HepG2 (cell line): ENCODE results near the gene SLC28A1. TPM values are rescaled to one million over a fixed set of nuclear protein-coding genes. Genes with fewer than 3 reads are reported as not detected.

ENCODE experiments used
- ATAC-seq: fragments of 200-7000 bp; cut with Tn5 transposase; 3 replicates; pipeline ENCODE4 v1.9.1; 2020; ENCODE audit warnings: mild to moderate bottlenecking, moderate library complexity
- BruUV-seq: library from RNA; stranded (reverse); fragments of 400-500 nt; replicated peaks from 2 replicates; lab custom pipeline; 2021; lab: Mats Ljungman, UMichigan
- CTCF ChIA-PET: fragments of 300-600 bp; formaldehyde crosslinking; extraction: SDS; loops from one replicate; lab custom pipeline; 2021; ENCODE audit warnings: low total read pairs, inconsistent platforms, low intra/inter-chr PET ratio; lab: Yijun Ruan, JAX
- POLR2A ChIA-PET: fragments of 350-600 bp; sonication (Branson Sonifier 250); formaldehyde crosslinking; loops from one replicate; lab custom pipeline; 2020; ENCODE audit warnings: antibody characterized with exemption, inconsistent platforms; lab: Yijun Ruan, JAX
- DNase-seq: peaks from one replicate; pipeline ENCODE4 v3.0.0-alpha.2; 2015; ENCODE audit warnings: low spot score
- FAIRE-seq: peaks from 3 replicates; lab custom pipeline; 2011; peaks lifted over from hg19 to GRCh38; lab: Jason Lieb, UNC
- H2AFZ ChIP-seq: one replicate; pipeline ENCODE4 v1.6.1; 2011; ENCODE audit warnings: low read length, inconsistent platforms
- H3K27ac ChIP-seq: fragments of 300-600 bp; 3 replicates; pipeline ENCODE4 v1.8.0; 2011; ENCODE audit warnings: mixed run types, mild to moderate bottlenecking, mixed read lengths, low read length, inconsistent platforms; ENCODE audit not compliant: insufficient read depth; ENCODE audit errors: extremely low read length
- H3K27me3 ChIP-seq, 2 experiments: fragments of 200-600 bp in 1 of 2; 2 replicates in 1 of 2; 3 replicates in 1 of 2; pipeline versions ENCODE4 v1.6.0 to v1.8.0; 2011; ENCODE audit warnings: low read length in 2 of 2, mild to moderate bottlenecking in 2 of 2, moderate library complexity in 2 of 2, inconsistent platforms in 1 of 2; ENCODE audit not compliant: insufficient read depth in 2 of 2, control insufficient read depth in 1 of 2
- H3K36me3 ChIP-seq, 2 experiments: fragments of 200-600 bp in 1 of 2; replicated peaks in 1 of 2; 2 replicates in 1 of 2; 3 replicates in 1 of 2; pipeline versions ENCODE4 v1.5.1 to v1.8.0; 2011; ENCODE audit warnings: low read length in 2 of 2, inconsistent platforms in 1 of 2; ENCODE audit not compliant: insufficient read depth in 2 of 2, control insufficient read depth in 1 of 2
- H3K4me1 ChIP-seq: 2 replicates; pipeline ENCODE4 v1.5.1; 2012; ENCODE audit warnings: low read length, inconsistent platforms; ENCODE audit not compliant: insufficient read depth
- H3K4me2 ChIP-seq: 2 replicates; pipeline ENCODE4 v1.6.0; 2011; ENCODE audit warnings: low read depth, low read length, inconsistent platforms
- H3K4me3 ChIP-seq, 3 experiments: fragments of 200-600 bp in 1 of 3; sonication (generic), shearing (Covaris generic) in 1 of 3; replicated peaks in 1 of 3; 2 replicates each; pipeline ENCODE4 v1.5.1; 2011 to 2016; ENCODE audit warnings: low read length in 3 of 3, inconsistent platforms in 2 of 3, low read depth in 2 of 3, mild to moderate bottlenecking in 2 of 3, control low read depth in 1 of 3, mixed read lengths in 1 of 3; ENCODE audit not compliant: insufficient read depth in 1 of 3
- H3K79me2 ChIP-seq: one replicate; pipeline ENCODE4 v1.6.1; 2011; ENCODE audit warnings: low read length, inconsistent platforms; ENCODE audit not compliant: insufficient read depth
- H3K9ac ChIP-seq: 2 replicates; pipeline ENCODE4 v1.6.0; 2011; ENCODE audit warnings: mild to moderate bottlenecking, low read depth, low read length, inconsistent platforms; ENCODE audit not compliant: insufficient read depth
- H3K9me3 ChIP-seq: 2 replicates; pipeline ENCODE4 v1.5.1; 2012; ENCODE audit warnings: mild to moderate bottlenecking, low read length
- H4K20me1 ChIP-seq: 2 replicates; pipeline ENCODE4 v1.6.0; 2011; ENCODE audit warnings: inconsistent platforms, mild to moderate bottlenecking, low read length, moderate library complexity; ENCODE audit not compliant: insufficient read depth
- ARHGAP35 ChIP-seq: sonication (generic); formaldehyde crosslinking; IDR thresholded peaks from 2 replicates; pipeline ENCODE4 v1.9.0; 2022; ENCODE audit warnings: mild to moderate bottlenecking, inconsistent platforms, moderate library complexity, missing genetic modification reagents, borderline replicate concordance
- CREB1 ChIP-seq, 2 experiments: fragments of 450-650 bp in 1 of 2; IDR thresholded peaks; 2 replicates each; pipeline ENCODE4 v1.6.1; 2016 to 2017; ENCODE audit warnings: control low read depth in 1 of 2, mild to moderate bottlenecking in 1 of 2, missing compliant biosample characterization in 1 of 2, missing genetic modification characterization in 1 of 2
- HNRNPH1 ChIP-seq: fragments of 200-400 bp; formaldehyde crosslinking; optimal IDR thresholded peaks from 2 replicates; pipeline ENCODE3; 2017; ENCODE audit warnings: mild to moderate bottlenecking, low read depth, low read length
- ONECUT2 ChIP-seq: sonication (generic); formaldehyde crosslinking; IDR thresholded peaks from 2 replicates; pipeline ENCODE4 v1.4.0; 2020; ENCODE audit warnings: missing genetic modification reagents
- PCBP2 ChIP-seq: fragments of 200-400 bp; formaldehyde crosslinking; optimal IDR thresholded peaks from 2 replicates; pipeline ENCODE3; 2018; ENCODE audit warnings: low read length, low read depth; ENCODE audit not compliant: poor library complexity, severe bottlenecking
- PRMT3 ChIP-seq: sonication (generic); formaldehyde crosslinking; IDR thresholded peaks from 2 replicates; pipeline ENCODE4 v1.8.1; 2022; ENCODE audit warnings: low read depth, mild to moderate bottlenecking, moderate library complexity, missing genetic modification reagents, borderline replicate concordance
- ZNF292 ChIP-seq: sonication (generic); formaldehyde crosslinking; IDR thresholded peaks from 2 replicates; pipeline ENCODE4 v1.8.1; 2022; ENCODE audit warnings: mild to moderate bottlenecking, low read depth, missing genetic modification reagents, borderline replicate concordance
- ZNF557 ChIP-seq: sonication (generic); formaldehyde crosslinking; IDR thresholded peaks from 2 replicates; pipeline ENCODE4 v1.4.0; 2020; ENCODE audit warnings: missing genetic modification reagents
- ZNF652 ChIP-seq: IDR thresholded peaks from 2 replicates; pipeline ENCODE4 v1.6.1; 2016; ENCODE audit warnings: low read depth, borderline replicate concordance
- ZNF660 ChIP-seq: sonication (generic); formaldehyde crosslinking; IDR thresholded peaks from 2 replicates; pipeline ENCODE4 v1.5.1; 2020; ENCODE audit warnings: mild to moderate bottlenecking, low read depth, missing genetic modification reagents, borderline replicate concordance
- ZNF678 ChIP-seq: sonication (generic); formaldehyde crosslinking; IDR thresholded peaks from 2 replicates; pipeline ENCODE4 v1.4.0; 2020; ENCODE audit warnings: mild to moderate bottlenecking, missing genetic modification reagents
- ZNF724P ChIP-seq: sonication (generic); formaldehyde crosslinking; IDR thresholded peaks from 2 replicates; pipeline ENCODE4 v1.8.0; 2022; ENCODE audit warnings: missing genetic modification reagents, borderline replicate concordance
- ZNF790 ChIP-seq: sonication (generic); formaldehyde crosslinking; IDR thresholded peaks from 2 replicates; pipeline ENCODE4 v1.8.0; 2022; ENCODE audit warnings: missing genetic modification reagents, mild to moderate bottlenecking, borderline replicate concordance
- WGBS: methylation state at CpG from one replicate; pipeline ENCODE4 v1.1.6; 2017; ENCODE audit warnings: low lambda C conversion rate; 5-methylcytosine and 5-hydroxymethylcytosine counted together
- in situ Hi-C: cut with HindIII; loops from 2 replicates; pipeline ENCODE4 v1.10.0; 2017; ENCODE audit warnings: low pct_unique_long_range_greater_than_20kb; ENCODE audit not compliant: extremely low pct_ligation_motif_present
- intact Hi-C: fragments of 100-400 bp; cut with micrococcal nuclease; formaldehyde crosslinking; loops from one replicate; pipeline ENCODE4 v1.10.0; 2022; ENCODE audit not compliant: unreplicated experiment
- polyA plus RNA-seq, 8 experiments: library from polyadenylated mRNA; depleted of rRNA in 3 of 8; stranded (reverse) in 7 of 8; unstranded in 1 of 8; fragments of >200 nt; fragmentation: Illumina TruSeq in 4 of 8; extraction: Trizol in 4 of 8; gene quantifications; 2 replicates each; pipeline versions ENCODE4 v1.2.1 to v1.2.3, GENCODE V29; 2011 to 2016; ENCODE audit warnings: low read depth in 4 of 8, missing spikeins in 1 of 8, mixed read lengths in 1 of 8; ENCODE audit not compliant: insufficient read depth in 1 of 8
- total RNA-seq, 5 experiments: library from RNA; depleted of rRNA; stranded (reverse); fragments of >200 nt; fragmentation: Illumina TruSeq; extraction: Trizol; gene quantifications; 2 replicates each; pipeline ENCODE4 v1.2.3, GENCODE V29; 2016; ENCODE audit warnings: low read depth in 1 of 5
- TF ChIP-seq, protein P1 (sequence below): sonication (generic); formaldehyde crosslinking; IDR thresholded peaks from 2 replicates; pipeline ENCODE4 v1.4.0; 2020; ENCODE audit warnings: mild to moderate bottlenecking, missing genetic modification reagents
- TF ChIP-seq, protein P2 (sequence below): sonication (generic); formaldehyde crosslinking; IDR thresholded peaks from 2 replicates; pipeline ENCODE4 v1.4.0; 2020; ENCODE audit warnings: mild to moderate bottlenecking, missing genetic modification reagents

Gene SLC28A1
- total and polyA plus RNA-seq, 2 of the 13 experiments (the other 11 are each of a cell fraction or from before 2014, with no cell fraction given) = 0.31 to 5.8 TPM

DNA sequence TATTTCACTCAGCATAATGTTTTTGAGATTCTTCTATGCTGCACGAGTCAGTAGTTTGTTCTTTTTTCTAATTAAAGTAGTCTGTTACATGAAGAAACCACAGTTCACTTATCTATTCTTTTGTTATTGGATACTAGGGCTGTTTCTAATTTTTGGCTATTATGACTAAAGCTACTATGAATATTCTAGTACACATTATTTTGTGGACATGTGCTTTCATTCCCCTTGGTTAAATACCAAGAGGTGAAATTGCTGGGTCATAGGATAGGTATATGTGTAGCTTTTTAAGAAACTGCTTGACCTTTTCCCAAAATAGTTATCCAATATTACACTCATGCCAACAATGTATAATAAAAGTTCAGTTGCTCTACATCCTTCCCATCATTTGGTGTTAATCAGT, 106.0 kb downstream of the SLC28A1 start:
- ChIA-PET POLR2A (no interaction called here), CTCF (no interaction called here)
- Histone ChIP-seq H3K36me3 (peaks cover 0 to 2% of the 10 kb centered on the region in 2 experiments; a peak in 1 of 5 replicates), H3K79me2 (peaks cover 95% of the 10 kb centered on the region), H3K4me3 (no peak overlapping the region), H3K4me1 (peaks cover 44% of the 10 kb centered on the region), H3K4me2 (no peak overlapping the region), H3K27ac (no peak overlapping the region), H4K20me1 (peaks cover 17% of the 10 kb centered on the region), H3K27me3 (no peaks in the 10 kb centered on the region), H3K9me3 (no peaks in the 10 kb centered on the region), H3K9ac (no peak overlapping the region), H2AFZ (no peak overlapping the region)
- in situ Hi-C loops = no loop called here
- TF ChIP-seq, protein P1, sequence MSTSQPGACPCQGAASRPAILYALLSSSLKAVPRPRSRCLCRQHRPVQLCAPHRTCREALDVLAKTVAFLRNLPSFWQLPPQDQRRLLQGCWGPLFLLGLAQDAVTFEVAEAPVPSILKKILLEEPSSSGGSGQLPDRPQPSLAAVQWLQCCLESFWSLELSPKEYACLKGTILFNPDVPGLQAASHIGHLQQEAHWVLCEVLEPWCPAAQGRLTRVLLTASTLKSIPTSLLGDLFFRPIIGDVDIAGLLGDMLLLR (CRISPR knock-in tag) = no peak
- TF ChIP-seq PRMT3 (no peak), ZNF660 (CRISPR knock-in tag) (no peak)
- DNase-seq = no peak
- BruUV-seq = no TSS peak
- 100% methylated on average over 1 of the region's 1 CpG for WGBS
- FAIRE-seq = no peak
- intact Hi-C loops = no loop called here
- no peak for ATAC-seq

DNA sequence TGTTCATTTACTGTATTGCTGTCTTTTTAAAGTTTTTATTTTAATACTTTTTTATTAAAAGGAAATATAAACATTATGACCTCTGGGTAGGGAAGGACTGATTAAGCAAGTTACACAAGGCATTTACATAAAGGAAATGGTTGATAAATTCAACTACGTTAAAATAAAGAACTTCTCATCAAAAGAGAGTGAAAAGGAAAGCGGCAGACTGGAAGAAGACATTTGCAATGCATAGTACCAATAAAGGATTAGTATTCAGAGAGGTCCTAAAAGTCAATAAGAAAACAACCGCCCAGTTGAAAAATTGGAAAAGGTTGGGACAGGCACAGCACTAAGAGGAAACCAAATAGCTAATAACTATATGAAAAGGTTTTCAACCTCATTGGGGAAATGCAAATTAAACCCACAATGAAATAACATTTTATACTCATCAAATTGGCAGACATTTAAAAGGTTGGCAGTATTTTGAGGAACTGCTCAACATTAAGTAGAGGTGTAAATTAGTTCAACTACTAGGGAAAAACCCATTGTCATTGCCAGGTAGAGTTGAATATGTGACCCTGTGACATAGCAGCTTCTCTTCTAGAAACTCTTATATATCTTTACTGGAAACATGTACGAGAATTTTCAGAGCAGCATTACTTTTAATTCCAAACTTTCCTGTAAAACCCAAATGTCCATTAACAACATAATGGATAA, 106.7 kb downstream of the SLC28A1 start:
- no TSS peak for BruUV-seq
- Histone ChIP-seq H3K36me3 (peaks cover 0 to 2% of the 10 kb centered on the region in 2 experiments; a peak in 1 of 5 replicates), H3K4me1 (peaks cover 37% of the 10 kb centered on the region), H3K4me2 (no peak overlapping the region), H4K20me1 (peaks cover 17% of the 10 kb centered on the region), H3K27ac (no peak overlapping the region), H3K4me3 (no peak overlapping the region), H3K9me3 (no peaks in the 10 kb centered on the region), H3K27me3 (no peaks in the 10 kb centered on the region), H2AFZ (no peak overlapping the region), H3K79me2 (peaks cover 93% of the 10 kb centered on the region), H3K9ac (no peak overlapping the region)
- POLR2A ChIA-PET = no interaction called here
- intact Hi-C loops = no loop called here
- in situ Hi-C loops = no loop called here
- CTCF ChIA-PET = no interaction called here
- ATAC-seq (no peak), DNase-seq (no peak), FAIRE-seq (no peak)
- 98% methylated on average over 4 of the region's 4 CpGs for WGBS
- TF ChIP-seq, protein P2, sequence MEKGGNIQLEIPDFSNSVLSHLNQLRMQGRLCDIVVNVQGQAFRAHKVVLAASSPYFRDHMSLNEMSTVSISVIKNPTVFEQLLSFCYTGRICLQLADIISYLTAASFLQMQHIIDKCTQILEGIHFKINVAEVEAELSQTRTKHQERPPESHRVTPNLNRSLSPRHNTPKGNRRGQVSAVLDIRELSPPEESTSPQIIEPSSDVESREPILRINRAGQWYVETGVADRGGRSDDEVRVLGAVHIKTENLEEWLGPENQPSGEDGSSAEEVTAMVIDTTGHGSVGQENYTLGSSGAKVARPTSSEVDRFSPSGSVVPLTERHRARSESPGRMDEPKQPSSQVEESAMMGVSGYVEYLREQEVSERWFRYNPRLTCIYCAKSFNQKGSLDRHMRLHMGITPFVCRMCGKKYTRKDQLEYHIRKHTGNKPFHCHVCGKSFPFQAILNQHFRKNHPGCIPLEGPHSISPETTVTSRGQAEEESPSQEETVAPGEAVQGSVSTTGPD (CRISPR knock-in tag) = no peak
- TF ChIP-seq HNRNPH1 (no peak), ONECUT2 (no peak), ZNF292 (no peak), ZNF724P (no peak), CREB1 (IDR thresholded peaks at IDR 0.05) (no peak), CREB1 (CRISPR knock-in tag; IDR thresholded peaks at IDR 0.05) (no peak), ZNF678 (CRISPR knock-in tag) (no peak), ZNF557 (CRISPR knock-in tag) (no peak), PCBP2 (no peak), ZNF652 (CRISPR knock-in tag) (no peak), ARHGAP35 (CRISPR knock-in tag) (no peak), ZNF790 (CRISPR knock-in tag) (no peak)
